HepG2 (cell line): ENCODE results near the gene MPI. TPM values are rescaled to one million over a fixed set of nuclear protein-coding genes. Genes with fewer than 3 reads are reported as not detected.

ENCODE experiments used
- ARID2 ChIP-seq: sonication (generic); formaldehyde crosslinking; IDR thresholded peaks from 2 replicates; pipeline ENCODE4 v1.8.1; 2022; ENCODE audit warnings: mild to moderate bottlenecking, missing genetic modification reagents, borderline replicate concordance
- ARID4A ChIP-seq: sonication (generic); formaldehyde crosslinking; IDR thresholded peaks from 2 replicates; pipeline ENCODE4 v1.5.0; 2020; ENCODE audit warnings: mild to moderate bottlenecking, missing genetic modification reagents, borderline replicate concordance
- HCFC1 ChIP-seq: fragments of 150-350 bp; IDR thresholded peaks from 2 replicates; pipeline ENCODE4 v1.6.1; 2014; ENCODE audit warnings: low read depth, low read length
- HHEX ChIP-seq: IDR thresholded peaks from 2 replicates; pipeline ENCODE4 v1.6.1; 2016; ENCODE audit warnings: control low read depth
- LCORL ChIP-seq, 2 experiments: fragments of 450-650 bp in 1 of 2; sonication (generic) in 1 of 2; formaldehyde crosslinking in 1 of 2; IDR thresholded peaks; 2 replicates each; pipeline versions ENCODE4 v1.5.0 to v1.6.1; 2017 to 2020; ENCODE audit warnings: antibody characterized with exemption in 1 of 2, missing genetic modification reagents in 1 of 2
- MNT ChIP-seq: fragments of 450-650 bp; IDR thresholded peaks from 2 replicates; pipeline ENCODE4 v1.6.1; 2016
- NFIC ChIP-seq: IDR thresholded peaks from 2 replicates; pipeline ENCODE4 v1.6.1; 2012; ENCODE audit warnings: mild to moderate bottlenecking, low read length, inconsistent platforms
- PATZ1 ChIP-seq: sonication (generic); formaldehyde crosslinking; IDR thresholded peaks from 2 replicates; pipeline ENCODE4 v1.4.0; 2020; ENCODE audit warnings: missing genetic modification reagents
- RXRA ChIP-seq: sonication (generic); formaldehyde crosslinking; IDR thresholded peaks from 2 replicates; pipeline ENCODE4 v1.5.1; 2020; ENCODE audit warnings: missing genetic modification reagents
- SSRP1 ChIP-seq: IDR thresholded peaks from 2 replicates; pipeline ENCODE4 v1.6.1; 2016; ENCODE audit warnings: control low read depth
- SUZ12 ChIP-seq: fragments of 150-350 bp; IDR thresholded peaks from 2 replicates; pipeline ENCODE4 v1.6.1; 2014; ENCODE audit warnings: low read depth, low read length
- ZBTB38 ChIP-seq: sonication (generic); formaldehyde crosslinking; IDR thresholded peaks from 2 replicates; pipeline ENCODE4 v1.5.1; 2020; ENCODE audit warnings: mild to moderate bottlenecking, missing genetic modification reagents
- ZFP36L2 ChIP-seq: sonication (generic); formaldehyde crosslinking; IDR thresholded peaks from 2 replicates; pipeline ENCODE4 v1.4.0; 2020; ENCODE audit warnings: missing genetic modification reagents
- ZNF577 ChIP-seq: sonication (generic); formaldehyde crosslinking; IDR thresholded peaks from 2 replicates; pipeline ENCODE4 v1.4.0; 2020; ENCODE audit warnings: mild to moderate bottlenecking, low read depth, missing genetic modification reagents, borderline replicate concordance
- ZNF646 ChIP-seq: sonication (generic); formaldehyde crosslinking; IDR thresholded peaks from 2 replicates; pipeline ENCODE4 v1.9.0; 2021; ENCODE audit warnings: mild to moderate bottlenecking, missing genetic modification reagents
- polyA plus RNA-seq, 8 experiments: library from polyadenylated mRNA; depleted of rRNA in 3 of 8; stranded (reverse) in 7 of 8; unstranded in 1 of 8; fragments of >200 nt; fragmentation: Illumina TruSeq in 4 of 8; extraction: Trizol in 4 of 8; gene quantifications; 2 replicates each; pipeline versions ENCODE4 v1.2.1 to v1.2.3, GENCODE V29; 2011 to 2016; ENCODE audit warnings: low read depth in 4 of 8, missing spikeins in 1 of 8, mixed read lengths in 1 of 8; ENCODE audit not compliant: insufficient read depth in 1 of 8
- total RNA-seq, 5 experiments: library from RNA; depleted of rRNA; stranded (reverse); fragments of >200 nt; fragmentation: Illumina TruSeq; extraction: Trizol; gene quantifications; 2 replicates each; pipeline ENCODE4 v1.2.3, GENCODE V29; 2016; ENCODE audit warnings: low read depth in 1 of 5

MPI gene
- total and polyA plus RNA-seq, 2 of the 13 experiments (the other 11 are each of a cell fraction or from before 2014, with no cell fraction given) = 36.9 to 63.5 TPM

DNA sequence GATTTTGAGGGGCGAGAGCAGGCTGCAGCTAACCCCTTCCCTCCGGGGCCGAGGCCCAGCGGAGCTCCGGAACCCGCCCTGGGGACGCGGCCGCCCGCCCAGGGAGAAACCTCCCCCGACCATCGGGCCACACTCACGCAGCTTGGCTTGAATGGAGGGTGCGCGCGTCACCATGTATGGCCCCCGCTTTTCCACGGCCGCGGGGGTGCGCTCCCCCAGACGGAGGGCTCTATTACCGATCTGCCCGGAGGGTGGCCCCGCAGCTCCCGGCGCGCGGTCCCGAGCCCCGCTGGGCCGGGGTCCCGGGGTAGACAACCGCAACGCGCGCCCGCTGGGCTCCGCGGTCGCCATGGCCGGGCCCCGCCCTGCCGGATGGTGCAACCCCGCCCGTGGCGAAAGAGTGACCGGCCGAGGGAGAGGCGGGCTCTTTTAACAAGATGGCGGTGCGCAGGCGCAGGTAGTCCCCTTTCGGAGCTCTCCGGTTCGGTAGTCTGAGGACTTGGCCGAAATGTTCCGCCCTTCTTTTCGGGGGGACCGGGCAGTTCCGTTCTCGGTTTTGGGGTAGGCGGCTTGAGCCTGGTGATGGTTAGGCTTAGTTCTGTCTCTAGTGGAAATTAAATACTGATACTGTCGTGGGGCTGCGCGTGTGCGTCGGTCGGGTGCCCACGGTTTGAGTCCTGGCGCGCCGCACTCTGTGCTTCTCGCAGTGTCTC lies 16.8 kb downstream of the MPI start, which contains the start of gene FAM219B (continued):
- no peak for TF ChIP-seq MNT
- no peak for TF ChIP-seq ZFP36L2 (CRISPR knock-in tag)
- TF ChIP-seq ARID2 = no peak
- no peak for TF ChIP-seq HHEX (CRISPR knock-in tag)
- no peak for TF ChIP-seq SSRP1 (CRISPR knock-in tag)
- no peak for TF ChIP-seq ZNF646 (CRISPR knock-in tag)
- no peak for TF ChIP-seq ZBTB38
- TF ChIP-seq HCFC1 = no peak
- no peak for TF ChIP-seq NFIC
- no peak for TF ChIP-seq ZNF577 (CRISPR knock-in tag)
- no peak for TF ChIP-seq RXRA (CRISPR knock-in tag)
- TF ChIP-seq ARID4A (CRISPR knock-in tag) = peak; percentile 78
- TF ChIP-seq PATZ1 (CRISPR knock-in tag) = peak; percentile 96
- TF ChIP-seq SUZ12 = no peak
- no peak for TF ChIP-seq LCORL (IDR thresholded peaks at IDR 0.05)
- TF ChIP-seq LCORL (CRISPR knock-in tag; IDR thresholded peaks at IDR 0.05) = peak; percentile 55; the same call in 1 of the 2 replicates
